Measurements from ENCODE around the gene GLI3.

GRCh38 chr7:42174391-42174912, 62.6 kb downstream of the GLI3 start:
- no peak for TF ChIP-seq CTCF (IDR thresholded peaks at IDR 0.05 in 8 of 11, conservative IDR thresholded peaks at IDR 0.05 in 3 of 11)
- no peak for TF ChIP-seq POLR2A (IDR thresholded peaks at IDR 0.05)

All from spleen (tissue), 7 donors.